WTC11 (cell line): ENCODE results near the gene TMEM79. TPM values are rescaled to one million over a fixed set of nuclear protein-coding genes. Genes with fewer than 3 reads are reported as not detected.

Experiments used
- ATAC-seq: fragments of 200-7000 bp; cut with Tn5 transposase; 2 replicates; pipeline ENCODE4 v1.10.0; 2021; ENCODE audit warnings: mild to moderate bottlenecking, moderate library complexity
- CTCF ChIA-PET: fragments of 300-600 bp; sonication (Branson Sonifier 250); formaldehyde crosslinking; loops from one replicate; lab custom pipeline; 2021; ENCODE audit warnings: antibody characterized with exemption; lab: Charles Lee
- POLR2A ChIA-PET: fragments of 350-600 bp; sonication (Branson Sonifier 250); formaldehyde crosslinking; loops from one replicate; lab custom pipeline; 2021; ENCODE audit warnings: antibody characterized with exemption; lab: Charles Lee
- DNase-seq: peaks from one replicate; pipeline ENCODE4 v3.0.0; 2021; ENCODE audit warnings: low spot score
- H3K27ac Mint-ChIP-seq: 2 replicates; pipeline ENCODE4 v1.8.0; 2021; ENCODE audit warnings: mixed read lengths
- H3K27me3 Mint-ChIP-seq: 2 replicates; pipeline ENCODE4 v1.8.0; 2021; ENCODE audit warnings: low read depth, mild to moderate bottlenecking, moderate library complexity, mixed read lengths
- H3K36me3 Mint-ChIP-seq: 2 replicates; pipeline ENCODE4 v1.8.0; 2021; ENCODE audit warnings: mixed read lengths
- H3K4me1 Mint-ChIP-seq: 2 replicates; pipeline ENCODE4 v1.8.0; 2022; ENCODE audit warnings: mixed read lengths
- H3K4me3 Mint-ChIP-seq: 2 replicates; pipeline ENCODE4 v1.8.0; 2021; ENCODE audit warnings: mild to moderate bottlenecking, moderate library complexity, mixed read lengths
- H3K9me3 Mint-ChIP-seq: 2 replicates; pipeline ENCODE4 v1.8.0; 2021; ENCODE audit warnings: mixed read lengths
- ATF1 ChIP-seq: sonication (generic); formaldehyde crosslinking; IDR thresholded peaks from 2 replicates; pipeline ENCODE4 v1.8.1; 2023; ENCODE audit warnings: mild to moderate bottlenecking, moderate library complexity, missing genetic modification reagents
- CREM ChIP-seq: sonication (generic); formaldehyde crosslinking; IDR thresholded peaks from 2 replicates; pipeline ENCODE4 v1.8.1; 2022; ENCODE audit warnings: mild to moderate bottlenecking, missing genetic modification reagents, moderate library complexity
- ELF4 ChIP-seq: sonication (generic); formaldehyde crosslinking; IDR thresholded peaks from 2 replicates; pipeline ENCODE4 v1.8.1; 2022; ENCODE audit warnings: low read depth, mild to moderate bottlenecking, moderate library complexity, missing genetic modification reagents
- HMGA2 ChIP-seq: fragments of 250-450 bp; sonication (Bioruptor Pico); IDR thresholded peaks from 2 replicates; pipeline ENCODE4 v1.4.0; 2021; ENCODE audit warnings: mild to moderate bottlenecking, moderate library complexity
- IRF2 ChIP-seq: sonication (generic); formaldehyde crosslinking; IDR thresholded peaks from 2 replicates; pipeline ENCODE4 v1.8.0; 2022; ENCODE audit warnings: low read depth, missing genetic modification reagents, borderline replicate concordance
- NFATC4 ChIP-seq: fragments of 250-450 bp; sonication (Bioruptor Pico); IDR thresholded peaks from 2 replicates; pipeline ENCODE4 v1.9.0; 2021; ENCODE audit warnings: mild to moderate bottlenecking
- NFE2L1 ChIP-seq: sonication (generic); formaldehyde crosslinking; IDR thresholded peaks from 2 replicates; pipeline ENCODE4 v1.8.1; 2023; ENCODE audit warnings: missing genetic modification reagents
- OVOL2 ChIP-seq: fragments of 250-450 bp; sonication (Bioruptor Pico); IDR thresholded peaks from 2 replicates; pipeline ENCODE4 v1.9.0; 2021; ENCODE audit warnings: mild to moderate bottlenecking, borderline replicate concordance
- RELA ChIP-seq: sonication (generic); formaldehyde crosslinking; IDR thresholded peaks from 2 replicates; pipeline ENCODE4 v1.8.1; 2022; ENCODE audit warnings: missing genetic modification reagents, mild to moderate bottlenecking, borderline replicate concordance
- SOX15 ChIP-seq: fragments of 250-450 bp; sonication (Bioruptor Pico); IDR thresholded peaks from 2 replicates; pipeline ENCODE4 v1.9.0; 2021; ENCODE audit warnings: mild to moderate bottlenecking
- SP1 ChIP-seq: sonication (generic); formaldehyde crosslinking; conservative IDR thresholded peaks from 2 replicates; pipeline ENCODE4 v1.8.1; 2022; ENCODE audit warnings: missing genetic modification reagents
- TEAD1 ChIP-seq: sonication (generic); formaldehyde crosslinking; IDR thresholded peaks from 2 replicates; pipeline ENCODE4 v1.8.0; 2022; ENCODE audit warnings: mild to moderate bottlenecking, missing genetic modification reagents
- ZNF232 ChIP-seq: sonication (generic); formaldehyde crosslinking; IDR thresholded peaks from 2 replicates; pipeline ENCODE4 v1.8.0; 2022; ENCODE audit warnings: mild to moderate bottlenecking, missing genetic modification reagents
- ZNF263 ChIP-seq: sonication (generic); formaldehyde crosslinking; IDR thresholded peaks from 2 replicates; pipeline ENCODE4 v1.8.1; 2022; ENCODE audit warnings: low read depth, mild to moderate bottlenecking, moderate library complexity, missing genetic modification reagents
- total RNA-seq: library from RNA; stranded (reverse); gene quantifications from 3 replicates; pipeline ENCODE4 v1.2.3, GENCODE V29; 2021
- TF ChIP-seq, protein P1 (sequence below): fragments of 250-450 bp; sonication (Bioruptor Pico); conservative IDR thresholded peaks from 2 replicates; pipeline ENCODE4 v1.9.0; 2021; ENCODE audit warnings: mild to moderate bottlenecking
- TF ChIP-seq, protein P2 (sequence below): fragments of 250-450 bp; sonication (Bioruptor Pico); IDR thresholded peaks from 2 replicates; pipeline ENCODE4 v1.8.0; 2021; ENCODE audit warnings: mild to moderate bottlenecking
- TF ChIP-seq, protein P3 (sequence below): fragments of 200-600 bp; IDR thresholded peaks from 2 replicates; pipeline ENCODE4 v1.8.0; 2022; ENCODE audit warnings: antibody characterized with exemption
- TF ChIP-seq, protein P4 (sequence below): sonication (generic); formaldehyde crosslinking; IDR thresholded peaks from 2 replicates; pipeline ENCODE4 v1.8.1; 2023; ENCODE audit warnings: mild to moderate bottlenecking, missing genetic modification reagents
- TF ChIP-seq, protein P5 (sequence below): sonication (generic); formaldehyde crosslinking; IDR thresholded peaks from 2 replicates; pipeline ENCODE4 v1.8.1; 2022; ENCODE audit warnings: low read depth, mild to moderate bottlenecking, moderate library complexity, missing genetic modification reagents, borderline replicate concordance
- TF ChIP-seq, protein P6 (sequence below): fragments of 250-450 bp; sonication (Bioruptor Pico); IDR thresholded peaks from 2 replicates; pipeline ENCODE4 v1.9.0; 2021; ENCODE audit warnings: moderate library complexity, mild to moderate bottlenecking, inconsistent platforms, borderline replicate concordance
- TF ChIP-seq, protein P7 (sequence below): sonication (generic); formaldehyde crosslinking; IDR thresholded peaks from 2 replicates; pipeline ENCODE4 v1.8.0; 2022; ENCODE audit warnings: mild to moderate bottlenecking, missing genetic modification reagents

Gene TMEM79
- total RNA-seq, 1 experiment from 2014 or later, result 2.2 TPM

DNA sequence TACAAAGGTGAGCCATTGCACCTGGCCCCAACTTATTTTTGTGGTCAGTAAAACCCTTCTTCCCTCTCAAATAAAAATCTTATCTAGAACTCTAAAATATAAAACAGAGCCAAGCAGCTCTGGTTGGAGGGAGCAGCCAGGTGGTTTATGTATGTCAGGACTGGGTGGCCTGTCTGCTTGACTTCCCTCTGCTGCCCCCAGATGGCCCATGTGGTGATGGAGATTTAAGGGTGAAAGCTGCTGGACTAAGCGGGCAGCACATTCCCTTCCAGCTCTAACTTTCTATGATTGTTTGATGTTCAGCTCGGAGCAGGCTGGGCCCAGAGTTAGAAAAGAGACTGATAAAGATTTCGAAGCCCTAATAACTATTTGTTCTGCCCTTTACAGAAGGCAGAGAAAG, 24.3 kb upstream of the TMEM79 start (continued):
- TF ChIP-seq, protein P1, sequence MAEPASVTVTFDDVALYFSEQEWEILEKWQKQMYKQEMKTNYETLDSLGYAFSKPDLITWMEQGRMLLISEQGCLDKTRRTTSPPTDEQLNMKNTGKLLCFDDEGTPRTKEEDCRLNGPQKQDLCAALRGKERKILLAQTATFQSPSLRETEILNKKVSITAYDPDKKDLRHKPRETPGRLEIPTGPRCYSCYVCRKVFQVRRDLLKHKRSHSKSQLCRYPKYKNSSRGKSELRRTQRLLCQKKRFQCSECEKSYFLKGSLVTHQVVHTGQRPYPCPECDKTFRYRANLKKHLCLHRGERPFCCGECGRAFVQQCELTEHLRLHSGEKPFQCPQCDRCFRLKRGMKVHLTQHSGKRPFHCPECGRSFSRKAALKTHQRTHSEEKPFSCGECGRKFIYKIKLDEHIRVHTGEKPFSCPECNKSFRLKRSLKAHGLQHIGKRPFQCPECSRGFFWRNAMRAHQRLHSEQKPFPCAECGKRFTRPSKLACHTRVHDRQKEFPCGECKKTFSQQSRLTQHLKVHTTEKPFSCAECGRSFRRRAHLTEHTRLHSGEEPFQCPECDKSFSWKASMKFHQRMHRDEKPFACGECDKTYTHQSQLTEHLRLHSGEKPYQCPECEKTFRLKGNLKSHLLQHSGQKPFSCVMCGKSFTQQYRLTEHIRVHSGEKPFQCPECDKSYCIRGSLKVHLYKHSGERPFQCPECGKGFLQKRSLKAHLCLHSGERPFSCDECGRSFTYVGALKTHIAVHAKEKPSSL (CRISPR knock-in tag), result no peak
- no peak for TF ChIP-seq ZNF232 (CRISPR knock-in tag)
- no peak for TF ChIP-seq ATF1 (CRISPR knock-in tag)
- TF ChIP-seq, protein P2, sequence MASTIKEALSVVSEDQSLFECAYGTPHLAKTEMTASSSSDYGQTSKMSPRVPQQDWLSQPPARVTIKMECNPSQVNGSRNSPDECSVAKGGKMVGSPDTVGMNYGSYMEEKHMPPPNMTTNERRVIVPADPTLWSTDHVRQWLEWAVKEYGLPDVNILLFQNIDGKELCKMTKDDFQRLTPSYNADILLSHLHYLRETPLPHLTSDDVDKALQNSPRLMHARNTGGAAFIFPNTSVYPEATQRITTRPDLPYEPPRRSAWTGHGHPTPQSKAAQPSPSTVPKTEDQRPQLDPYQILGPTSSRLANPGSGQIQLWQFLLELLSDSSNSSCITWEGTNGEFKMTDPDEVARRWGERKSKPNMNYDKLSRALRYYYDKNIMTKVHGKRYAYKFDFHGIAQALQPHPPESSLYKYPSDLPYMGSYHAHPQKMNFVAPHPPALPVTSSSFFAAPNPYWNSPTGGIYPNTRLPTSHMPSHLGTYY (CRISPR knock-in tag), result no peak
- TF ChIP-seq SOX15 (CRISPR knock-in tag), result no peak
- TF ChIP-seq, protein P3, sequence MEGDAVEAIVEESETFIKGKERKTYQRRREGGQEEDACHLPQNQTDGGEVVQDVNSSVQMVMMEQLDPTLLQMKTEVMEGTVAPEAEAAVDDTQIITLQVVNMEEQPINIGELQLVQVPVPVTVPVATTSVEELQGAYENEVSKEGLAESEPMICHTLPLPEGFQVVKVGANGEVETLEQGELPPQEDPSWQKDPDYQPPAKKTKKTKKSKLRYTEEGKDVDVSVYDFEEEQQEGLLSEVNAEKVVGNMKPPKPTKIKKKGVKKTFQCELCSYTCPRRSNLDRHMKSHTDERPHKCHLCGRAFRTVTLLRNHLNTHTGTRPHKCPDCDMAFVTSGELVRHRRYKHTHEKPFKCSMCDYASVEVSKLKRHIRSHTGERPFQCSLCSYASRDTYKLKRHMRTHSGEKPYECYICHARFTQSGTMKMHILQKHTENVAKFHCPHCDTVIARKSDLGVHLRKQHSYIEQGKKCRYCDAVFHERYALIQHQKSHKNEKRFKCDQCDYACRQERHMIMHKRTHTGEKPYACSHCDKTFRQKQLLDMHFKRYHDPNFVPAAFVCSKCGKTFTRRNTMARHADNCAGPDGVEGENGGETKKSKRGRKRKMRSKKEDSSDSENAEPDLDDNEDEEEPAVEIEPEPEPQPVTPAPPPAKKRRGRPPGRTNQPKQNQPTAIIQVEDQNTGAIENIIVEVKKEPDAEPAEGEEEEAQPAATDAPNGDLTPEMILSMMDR, result no peak
- TF ChIP-seq RELA, result no peak
- TF ChIP-seq, all 79 proteins: peak for 0

DNA sequence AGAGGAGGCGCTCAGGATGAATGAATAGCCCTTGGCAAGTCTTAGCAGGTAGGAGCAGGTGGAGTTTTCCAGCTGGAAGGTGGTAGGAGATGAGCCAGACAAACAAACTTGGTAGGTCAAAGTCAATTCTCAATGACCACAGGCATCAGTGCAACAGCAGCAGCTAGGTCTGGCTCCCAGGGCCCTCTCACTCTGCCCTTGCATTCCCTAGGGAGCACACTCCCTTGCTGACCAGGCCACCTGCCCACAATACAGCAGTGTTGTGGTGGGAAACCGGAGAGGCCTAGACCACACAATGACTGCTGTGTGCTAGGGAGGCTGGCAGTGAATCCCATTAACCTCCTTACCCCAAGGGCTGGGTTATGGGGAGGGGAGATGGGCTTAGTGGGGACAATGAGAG, 23.2 kb upstream of the TMEM79 start:
- peaks cover 82% of the 10 kb centered on the region for H3K36me3 Mint-ChIP-seq
- ChIA-PET POLR2A (no interaction called here), CTCF (interaction anchor here (1.3 to 1.8 kb wide), 2 partner anchors 15 to 120 kb away, joined by 9 read pairs; no protein-coding TSS in a partner anchor)
- ATAC-seq, result no peak
- H3K9me3 Mint-ChIP-seq, result no peaks in the 10 kb centered on the region
- no peaks in the 10 kb centered on the region for H3K4me1 Mint-ChIP-seq
- no peaks in the 10 kb centered on the region for H3K27me3 Mint-ChIP-seq
- no peak for DNase-seq
- no peak overlapping the region for H3K4me3 Mint-ChIP-seq
- H3K27ac Mint-ChIP-seq, result no peak overlapping the region
- TF ChIP-seq SP1 (CRISPR knock-in tag), result no peak
- TF ChIP-seq NFATC4 (CRISPR knock-in tag), result no peak
- no peak for TF ChIP-seq NFE2L1 (CRISPR knock-in tag)
- TF ChIP-seq ZNF263 (CRISPR knock-in tag), result no peak
- TF ChIP-seq, protein P4, sequence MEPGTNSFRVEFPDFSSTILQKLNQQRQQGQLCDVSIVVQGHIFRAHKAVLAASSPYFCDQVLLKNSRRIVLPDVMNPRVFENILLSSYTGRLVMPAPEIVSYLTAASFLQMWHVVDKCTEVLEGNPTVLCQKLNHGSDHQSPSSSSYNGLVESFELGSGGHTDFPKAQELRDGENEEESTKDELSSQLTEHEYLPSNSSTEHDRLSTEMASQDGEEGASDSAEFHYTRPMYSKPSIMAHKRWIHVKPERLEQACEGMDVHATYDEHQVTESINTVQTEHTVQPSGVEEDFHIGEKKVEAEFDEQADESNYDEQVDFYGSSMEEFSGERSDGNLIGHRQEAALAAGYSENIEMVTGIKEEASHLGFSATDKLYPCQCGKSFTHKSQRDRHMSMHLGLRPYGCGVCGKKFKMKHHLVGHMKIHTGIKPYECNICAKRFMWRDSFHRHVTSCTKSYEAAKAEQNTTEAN (CRISPR knock-in tag), result no peak
- no peak for TF ChIP-seq HMGA2 (CRISPR knock-in tag)
- TF ChIP-seq TEAD1 (CRISPR knock-in tag), result no peak
- no peak for TF ChIP-seq OVOL2
- TF ChIP-seq, protein P5, sequence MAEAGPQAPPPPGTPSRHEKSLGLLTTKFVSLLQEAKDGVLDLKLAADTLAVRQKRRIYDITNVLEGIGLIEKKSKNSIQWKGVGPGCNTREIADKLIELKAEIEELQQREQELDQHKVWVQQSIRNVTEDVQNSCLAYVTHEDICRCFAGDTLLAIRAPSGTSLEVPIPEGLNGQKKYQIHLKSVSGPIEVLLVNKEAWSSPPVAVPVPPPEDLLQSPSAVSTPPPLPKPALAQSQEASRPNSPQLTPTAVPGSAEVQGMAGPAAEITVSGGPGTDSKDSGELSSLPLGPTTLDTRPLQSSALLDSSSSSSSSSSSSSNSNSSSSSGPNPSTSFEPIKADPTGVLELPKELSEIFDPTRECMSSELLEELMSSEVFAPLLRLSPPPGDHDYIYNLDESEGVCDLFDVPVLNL (CRISPR knock-in tag), result no peak
- TF ChIP-seq, protein P6, sequence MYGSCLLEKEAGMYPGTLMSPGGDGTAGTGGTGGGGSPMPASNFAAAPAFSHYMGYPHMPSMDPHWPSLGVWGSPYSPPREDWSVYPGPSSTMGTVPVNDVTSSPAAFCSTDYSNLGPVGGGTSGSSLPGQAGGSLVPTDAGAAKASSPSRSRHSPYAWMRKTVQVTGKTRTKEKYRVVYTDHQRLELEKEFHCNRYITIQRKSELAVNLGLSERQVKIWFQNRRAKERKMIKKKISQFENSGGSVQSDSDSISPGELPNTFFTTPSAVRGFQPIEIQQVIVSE (CRISPR knock-in tag), result no peak
- TF ChIP-seq ELF4 (CRISPR knock-in tag), result no peak
- TF ChIP-seq, protein P7, sequence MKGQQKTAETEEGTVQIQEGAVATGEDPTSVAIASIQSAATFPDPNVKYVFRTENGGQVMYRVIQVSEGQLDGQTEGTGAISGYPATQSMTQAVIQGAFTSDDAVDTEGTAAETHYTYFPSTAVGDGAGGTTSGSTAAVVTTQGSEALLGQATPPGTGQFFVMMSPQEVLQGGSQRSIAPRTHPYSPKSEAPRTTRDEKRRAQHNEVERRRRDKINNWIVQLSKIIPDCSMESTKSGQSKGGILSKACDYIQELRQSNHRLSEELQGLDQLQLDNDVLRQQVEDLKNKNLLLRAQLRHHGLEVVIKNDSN (CRISPR knock-in tag), result no peak
- TF ChIP-seq RELA, result no peak
- no peak for TF ChIP-seq IRF2 (CRISPR knock-in tag)
- no peak for TF ChIP-seq CREM (CRISPR knock-in tag)
